Fibroblast of lung (primary cell): Measurements from ENCODE around the gene KCTD14. TPM values are rescaled to one million over a fixed set of nuclear protein-coding genes. Genes with fewer than 3 reads are reported as not detected.
"Not testable (repeated sequence)": the region's sequence is repeated elsewhere in the genome, so short reads cannot be mapped to it uniquely, and the experiment has no call there.

Source experiments
- DNase-seq, 2 donors: peaks; one replicate each; pipeline versions ENCODE4 v3.0.0 to v3.0.0-alpha.2; 2010; ENCODE audit warnings: low read depth in 2 of 2
- H2AFZ ChIP-seq: 2 replicates; pipeline ENCODE4 v1.5.1; 2012; ENCODE audit warnings: low read length, control low read depth, inconsistent platforms
- H3K27ac ChIP-seq: 2 replicates; pipeline ENCODE4 v1.5.1; 2011; ENCODE audit warnings: low read length, control low read depth; ENCODE audit not compliant: insufficient read depth
- H3K27me3 ChIP-seq: 2 replicates; pipeline ENCODE4 v1.5.1; 2011; ENCODE audit warnings: mild to moderate bottlenecking, low read length; ENCODE audit not compliant: control insufficient read depth, insufficient read depth
- H3K36me3 ChIP-seq: 2 replicates; pipeline ENCODE4 v1.5.1; 2011; ENCODE audit warnings: low read length; ENCODE audit not compliant: control insufficient read depth, insufficient read depth
- H3K4me1 ChIP-seq: 2 replicates; pipeline ENCODE4 v1.5.1; 2011; ENCODE audit warnings: low read length; ENCODE audit not compliant: control insufficient read depth, insufficient read depth; ENCODE audit errors: extremely low read depth
- H3K4me2 ChIP-seq: 2 replicates; pipeline ENCODE4 v1.5.1; 2011; ENCODE audit warnings: low read length, control low read depth; ENCODE audit not compliant: insufficient read depth; ENCODE audit errors: extremely low read depth
- H3K4me3 ChIP-seq, 4 experiments: fragments of 200-600 bp in 1 of 4; sonication (generic) in 1 of 4; replicated peaks in 1 of 4; 2 replicates each; pipeline ENCODE4 v1.5.1; 2011 to 2016; ENCODE audit warnings: low read length in 4 of 4, low read depth in 3 of 4, mild to moderate bottlenecking in 3 of 4, control low read depth in 2 of 4, inconsistent platforms in 1 of 4, mixed read lengths in 1 of 4; ENCODE audit not compliant: insufficient read depth in 1 of 4; ENCODE audit errors: control extremely low read depth in 1 of 4
- H3K79me2 ChIP-seq: 2 replicates; pipeline ENCODE4 v1.5.1; 2012; ENCODE audit warnings: mild to moderate bottlenecking, low read length, inconsistent platforms; ENCODE audit not compliant: control insufficient read depth, insufficient read depth
- H3K9ac ChIP-seq: 2 replicates; pipeline ENCODE4 v1.5.1; 2011; ENCODE audit warnings: mild to moderate bottlenecking, low read length, control low read depth; ENCODE audit not compliant: insufficient read depth
- H3K9me3 ChIP-seq: 2 replicates; pipeline ENCODE4 v1.5.1; 2012; ENCODE audit warnings: low read depth, low read length; ENCODE audit not compliant: control insufficient read depth, insufficient read depth
- H4K20me1 ChIP-seq: 2 replicates; pipeline ENCODE4 v1.5.1; 2011; ENCODE audit warnings: low read length; ENCODE audit not compliant: control insufficient read depth, insufficient read depth; ENCODE audit errors: extremely low read depth
- EZH2 ChIP-seq: IDR thresholded peaks from 2 replicates; pipeline ENCODE4 v1.5.1; 2012; ENCODE audit warnings: low read length, control low read depth, mild to moderate bottlenecking; ENCODE audit errors: missing control alignments
- polyA plus RNA-seq, 2 donors: library from polyadenylated mRNA; depleted of rRNA in 1 of 2; stranded (reverse) in 1 of 2; unstranded in 1 of 2; fragments of >200 nt; gene quantifications; 2 replicates each; pipeline ENCODE4 v1.2.1, GENCODE V29; 2011 to 2012; ENCODE audit warnings: missing spikeins in 1 of 2
- total RNA-seq: library from RNA; depleted of rRNA; stranded (reverse); fragments of >200 nt; gene quantifications from 2 replicates; pipeline ENCODE4 v1.2.1, GENCODE V29; 2014
- TF ChIP-seq, protein P1 (sequence below), 2 donors: IDR thresholded peaks in 1 of 2; conservative IDR thresholded peaks in 1 of 2; 1 replicate in 1 of 2; 2 replicates in 1 of 2; pipeline ENCODE4 v1.5.1; 2011 to 2012; ENCODE audit warnings: low read length in 2 of 2, control low read depth in 1 of 2, inconsistent platforms in 1 of 2, low read depth in 1 of 2, mild to moderate bottlenecking in 1 of 2

KCTD14 gene
- total and polyA plus RNA-seq, 2 donors (not counting 1 experiment from before 2014, with no cell fraction given) = 0.33 to 2.5 TPM

DNA sequence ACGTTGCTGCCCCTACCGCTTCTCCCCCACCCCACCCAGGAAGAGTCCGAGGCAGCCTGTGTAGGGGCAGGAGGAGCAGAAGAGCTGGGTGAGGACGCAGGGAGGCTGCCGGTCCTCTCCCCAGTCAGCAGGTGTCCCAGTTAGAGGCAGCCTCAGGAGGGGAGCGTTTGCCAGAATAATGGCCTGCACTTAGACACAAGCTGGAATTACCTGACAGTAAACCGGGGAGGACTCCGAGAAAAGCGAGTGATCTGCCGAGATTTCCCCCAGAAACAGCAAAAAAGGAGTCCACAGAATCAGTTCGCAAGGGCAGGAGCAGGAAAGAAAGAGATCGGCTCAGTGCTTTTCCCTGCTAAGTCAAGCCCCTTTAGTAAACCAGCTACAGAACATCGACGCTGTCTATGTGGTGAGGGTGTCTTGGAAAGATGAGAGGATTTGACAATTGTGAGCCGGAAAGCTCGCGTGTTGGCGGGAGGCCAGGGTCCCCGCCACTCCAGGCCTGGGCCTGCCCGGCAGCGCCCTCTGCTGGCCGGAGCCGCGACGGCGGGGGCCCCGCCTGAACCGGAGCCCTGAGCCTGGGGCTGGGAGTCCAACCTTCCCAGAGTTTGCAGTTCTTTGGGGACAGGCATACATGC is 22.9 kb upstream of the KCTD14 start:
- H3K4me1 ChIP-seq = peaks cover 5% of the 10 kb centered on the region
- no peaks in the 10 kb centered on the region for H3K27me3 ChIP-seq
- no peaks in the 10 kb centered on the region for H3K36me3 ChIP-seq
- peak overlapping the region; percentile 91 for H3K4me2 ChIP-seq
- H3K9me3 ChIP-seq = no peaks in the 10 kb centered on the region
- no peaks in the 10 kb centered on the region for H3K79me2 ChIP-seq
- no peak for TF ChIP-seq EZH2
- TF ChIP-seq, protein P1, sequence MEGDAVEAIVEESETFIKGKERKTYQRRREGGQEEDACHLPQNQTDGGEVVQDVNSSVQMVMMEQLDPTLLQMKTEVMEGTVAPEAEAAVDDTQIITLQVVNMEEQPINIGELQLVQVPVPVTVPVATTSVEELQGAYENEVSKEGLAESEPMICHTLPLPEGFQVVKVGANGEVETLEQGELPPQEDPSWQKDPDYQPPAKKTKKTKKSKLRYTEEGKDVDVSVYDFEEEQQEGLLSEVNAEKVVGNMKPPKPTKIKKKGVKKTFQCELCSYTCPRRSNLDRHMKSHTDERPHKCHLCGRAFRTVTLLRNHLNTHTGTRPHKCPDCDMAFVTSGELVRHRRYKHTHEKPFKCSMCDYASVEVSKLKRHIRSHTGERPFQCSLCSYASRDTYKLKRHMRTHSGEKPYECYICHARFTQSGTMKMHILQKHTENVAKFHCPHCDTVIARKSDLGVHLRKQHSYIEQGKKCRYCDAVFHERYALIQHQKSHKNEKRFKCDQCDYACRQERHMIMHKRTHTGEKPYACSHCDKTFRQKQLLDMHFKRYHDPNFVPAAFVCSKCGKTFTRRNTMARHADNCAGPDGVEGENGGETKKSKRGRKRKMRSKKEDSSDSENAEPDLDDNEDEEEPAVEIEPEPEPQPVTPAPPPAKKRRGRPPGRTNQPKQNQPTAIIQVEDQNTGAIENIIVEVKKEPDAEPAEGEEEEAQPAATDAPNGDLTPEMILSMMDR (conservative IDR thresholded peaks at IDR 0.05 in 1 of 2, IDR thresholded peaks at IDR 0.05 in 1 of 2; ENCODE audit: low read depth in 1 of 2, low read length in 2 of 2) = peak; percentile 71 to 97
- no peaks in the 10 kb centered on the region for H4K20me1 ChIP-seq
- peak overlapping the region; percentile 97 for H2AFZ ChIP-seq
- peak overlapping the region; percentile 15 for H3K27ac ChIP-seq
- H3K9ac ChIP-seq = peak overlapping the region; percentile 21
- H3K4me3 ChIP-seq = peak overlapping the region; percentile 38 to 82 (median 58)
- peak; percentile 46 to 72 for DNase-seq

DNA sequence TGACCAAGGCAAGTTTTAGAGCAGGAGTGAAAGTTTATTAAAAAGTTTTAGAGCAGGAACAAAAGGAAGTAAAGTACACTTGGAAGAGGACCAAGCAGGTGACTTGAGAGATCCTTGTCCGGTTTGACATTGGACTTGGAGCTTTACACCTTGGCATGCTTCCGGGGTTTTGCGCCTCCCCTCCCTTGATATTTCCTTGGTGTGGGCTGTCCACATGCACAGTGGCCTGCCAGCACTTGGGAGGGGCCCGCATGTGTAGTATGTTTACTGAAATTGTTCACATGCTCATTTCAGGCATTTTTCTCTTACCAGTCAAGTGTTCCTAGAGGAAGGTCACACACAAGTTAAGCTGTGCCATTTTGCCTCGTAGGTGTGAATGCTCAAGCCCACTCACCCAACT is 21.6 kb upstream of the KCTD14 start:
- H3K27ac ChIP-seq = no peak overlapping the region
- peak overlapping the region; percentile 5 for H3K4me2 ChIP-seq
- TF ChIP-seq, protein P1 (conservative IDR thresholded peaks at IDR 0.05 in 1 of 2, IDR thresholded peaks at IDR 0.05 in 1 of 2; ENCODE audit: low read depth in 1 of 2, low read length in 2 of 2) = no peak
- TF ChIP-seq EZH2 = no peak

DNA sequence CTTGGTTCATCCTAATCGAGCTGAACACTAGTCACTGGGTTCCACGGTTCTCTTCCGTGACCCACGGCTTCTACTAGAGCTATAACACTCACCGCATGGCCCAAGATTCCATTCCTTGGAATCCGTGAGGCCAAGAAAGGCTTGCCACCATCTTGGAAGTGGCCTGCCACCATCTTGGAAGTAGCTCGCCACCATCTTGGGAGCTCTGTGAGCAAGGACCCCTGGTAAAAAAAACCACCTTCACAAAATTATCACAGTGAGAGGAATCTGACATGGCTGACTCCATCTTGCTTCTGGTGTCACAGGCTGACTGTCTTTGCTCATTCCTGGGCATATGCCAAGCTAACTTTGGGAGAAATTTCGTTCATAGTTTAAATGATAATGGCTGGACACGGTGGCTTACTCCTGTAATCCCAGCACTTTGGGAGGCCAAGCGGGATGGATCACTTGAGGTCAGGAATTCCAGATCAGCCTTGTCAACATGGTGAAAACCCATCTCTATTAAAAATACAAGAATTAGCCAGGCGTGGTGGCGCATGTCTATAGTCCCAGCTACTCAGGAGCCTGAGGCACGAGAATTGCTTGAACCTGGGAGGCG is 18.9 kb upstream of the KCTD14 start:
- Histone ChIP-seq H2AFZ (no peak overlapping the region), H3K9me3 (no peaks in the 10 kb centered on the region), H3K36me3 (no peaks in the 10 kb centered on the region), H3K27me3 (no peaks in the 10 kb centered on the region), H4K20me1 (no peaks in the 10 kb centered on the region), H3K4me2 (no peak overlapping the region), H3K79me2 (no peaks in the 10 kb centered on the region), H3K4me3 (no peak overlapping the region), H3K4me1 (peaks cover 18% of the 10 kb centered on the region), H3K9ac (no peak overlapping the region), H3K27ac (no peak overlapping the region)
- DNase-seq = no peak
- no peak for TF ChIP-seq EZH2
- TF ChIP-seq, protein P1 (conservative IDR thresholded peaks at IDR 0.05 in 1 of 2, IDR thresholded peaks at IDR 0.05 in 1 of 2; ENCODE audit: low read depth in 1 of 2, low read length in 2 of 2) = no peak

More for the DNA sequence above, 21.6 kb upstream of the KCTD14 start:
- Histone ChIP-seq H4K20me1 (no peaks in the 10 kb centered on the region), H3K36me3 (no peaks in the 10 kb centered on the region), H3K4me3 (no peak overlapping the region), H3K9me3 (no peaks in the 10 kb centered on the region), H3K27me3 (no peaks in the 10 kb centered on the region), H3K79me2 (no peaks in the 10 kb centered on the region), H2AFZ (no peak overlapping the region), H3K4me1 (peaks cover 15% of the 10 kb centered on the region), H3K9ac (no peak overlapping the region)
- DNase-seq = no peak

DNA sequence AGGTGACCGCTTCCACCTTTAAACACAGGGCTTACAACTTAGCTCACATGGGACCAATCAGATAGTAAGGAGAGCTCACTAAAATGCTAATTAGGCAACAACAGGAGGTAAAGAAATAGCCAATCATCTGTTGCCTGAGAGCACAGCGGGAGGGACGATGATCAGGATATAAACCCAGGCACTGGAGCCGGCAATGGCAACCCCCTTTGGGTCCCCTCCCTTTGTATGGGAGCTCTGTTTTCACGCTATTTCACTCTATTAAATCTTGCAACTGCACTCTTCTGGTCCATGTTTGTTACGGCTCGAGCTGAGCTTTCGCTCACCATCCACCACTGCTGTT is 18.3 kb upstream of the KCTD14 start:
- H3K4me3 ChIP-seq, H3K27ac ChIP-seq, H3K9ac ChIP-seq, H3K79me2 ChIP-seq, H3K4me2 ChIP-seq, H4K20me1 ChIP-seq, H3K27me3 ChIP-seq, H3K9me3 ChIP-seq, DNase-seq, H3K36me3 ChIP-seq, H2AFZ ChIP-seq: not testable (repeated sequence)
- peaks cover 18% of the 10 kb centered on the region for H3K4me1 ChIP-seq
